ENCODE results near the gene TEX29.

DNA sequence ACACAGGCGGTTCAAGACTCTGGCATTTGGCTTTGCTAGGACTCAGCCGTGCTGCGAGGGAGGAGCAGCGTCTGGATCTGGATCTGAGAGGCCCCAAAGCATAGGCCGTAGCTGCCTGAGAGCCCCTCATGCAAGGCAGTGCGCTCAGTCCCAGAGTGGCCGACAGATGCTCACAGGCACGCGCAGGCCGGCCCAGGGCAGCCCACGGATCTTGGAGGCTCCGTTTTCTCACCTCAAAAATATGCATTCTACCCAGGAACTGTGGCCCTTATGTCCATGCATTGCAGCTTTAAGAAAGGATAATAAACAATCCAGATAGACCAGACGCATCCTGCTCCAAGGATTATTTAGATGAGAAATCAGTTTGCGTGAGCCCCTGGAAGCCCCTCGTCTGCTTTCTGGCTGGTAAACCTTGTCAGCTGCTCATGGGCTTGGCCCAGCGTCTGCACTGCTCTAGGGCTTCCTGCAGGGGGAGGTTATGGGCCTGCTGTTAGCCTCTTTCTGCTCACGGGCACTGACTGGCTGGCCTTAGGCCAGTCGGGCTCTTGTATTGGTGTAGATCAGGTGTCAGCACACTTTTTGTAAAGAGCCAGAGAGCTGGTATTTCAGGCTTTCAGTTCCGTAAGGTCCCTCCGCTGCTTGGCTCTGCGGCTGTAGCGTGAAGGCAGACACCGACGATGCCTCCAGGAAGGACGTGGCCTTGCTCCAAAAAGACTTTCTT is 24.2 kb downstream of the TEX29 start:
- no peak for TF ChIP-seq ZNF248 (tag by site-specific recombination; IDR thresholded peaks at IDR 0.05)
- TF ChIP-seq KLF9 (tag by site-specific recombination; IDR thresholded peaks at IDR 0.05; ENCODE audit: low read depth): no peak
- no peak for TF ChIP-seq ZNF514 (tag by site-specific recombination; IDR thresholded peaks at IDR 0.05)
- TF ChIP-seq ZNF529 (tag by site-specific recombination; IDR thresholded peaks at IDR 0.05; ENCODE audit: insufficient replicate concordance): no peak
- TF ChIP-seq YY2 (tag by site-specific recombination; IDR thresholded peaks at IDR 0.05): no peak
- no peak for TF ChIP-seq ZNF792 (tag by site-specific recombination; IDR thresholded peaks at IDR 0.05)
- TF ChIP-seq ZNF24 (tag by site-specific recombination; IDR thresholded peaks at IDR 0.05): no peak
- TF ChIP-seq, protein P1, sequence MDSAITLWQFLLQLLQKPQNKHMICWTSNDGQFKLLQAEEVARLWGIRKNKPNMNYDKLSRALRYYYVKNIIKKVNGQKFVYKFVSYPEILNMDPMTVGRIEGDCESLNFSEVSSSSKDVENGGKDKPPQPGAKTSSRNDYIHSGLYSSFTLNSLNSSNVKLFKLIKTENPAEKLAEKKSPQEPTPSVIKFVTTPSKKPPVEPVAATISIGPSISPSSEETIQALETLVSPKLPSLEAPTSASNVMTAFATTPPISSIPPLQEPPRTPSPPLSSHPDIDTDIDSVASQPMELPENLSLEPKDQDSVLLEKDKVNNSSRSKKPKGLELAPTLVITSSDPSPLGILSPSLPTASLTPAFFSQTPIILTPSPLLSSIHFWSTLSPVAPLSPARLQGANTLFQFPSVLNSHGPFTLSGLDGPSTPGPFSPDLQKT (IDR thresholded peaks at IDR 0.05; ENCODE audit: borderline replicate concordance, low read depth, low read length): no peak
- TF ChIP-seq ZNF398 (tag by site-specific recombination; IDR thresholded peaks at IDR 0.05): no peak
- TF ChIP-seq, protein P2, sequence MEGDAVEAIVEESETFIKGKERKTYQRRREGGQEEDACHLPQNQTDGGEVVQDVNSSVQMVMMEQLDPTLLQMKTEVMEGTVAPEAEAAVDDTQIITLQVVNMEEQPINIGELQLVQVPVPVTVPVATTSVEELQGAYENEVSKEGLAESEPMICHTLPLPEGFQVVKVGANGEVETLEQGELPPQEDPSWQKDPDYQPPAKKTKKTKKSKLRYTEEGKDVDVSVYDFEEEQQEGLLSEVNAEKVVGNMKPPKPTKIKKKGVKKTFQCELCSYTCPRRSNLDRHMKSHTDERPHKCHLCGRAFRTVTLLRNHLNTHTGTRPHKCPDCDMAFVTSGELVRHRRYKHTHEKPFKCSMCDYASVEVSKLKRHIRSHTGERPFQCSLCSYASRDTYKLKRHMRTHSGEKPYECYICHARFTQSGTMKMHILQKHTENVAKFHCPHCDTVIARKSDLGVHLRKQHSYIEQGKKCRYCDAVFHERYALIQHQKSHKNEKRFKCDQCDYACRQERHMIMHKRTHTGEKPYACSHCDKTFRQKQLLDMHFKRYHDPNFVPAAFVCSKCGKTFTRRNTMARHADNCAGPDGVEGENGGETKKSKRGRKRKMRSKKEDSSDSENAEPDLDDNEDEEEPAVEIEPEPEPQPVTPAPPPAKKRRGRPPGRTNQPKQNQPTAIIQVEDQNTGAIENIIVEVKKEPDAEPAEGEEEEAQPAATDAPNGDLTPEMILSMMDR (tag by site-specific recombination; IDR thresholded peaks at IDR 0.05): no peak
- no peak for TF ChIP-seq SP2 (tag by site-specific recombination; IDR thresholded peaks at IDR 0.05)
- TF ChIP-seq ZNF157 (tag by site-specific recombination; IDR thresholded peaks at IDR 0.05): no peak
- no peak for TF ChIP-seq ZNF350 (tag by site-specific recombination; IDR thresholded peaks at IDR 0.05)
